SIG-M5 (cell line): ENCODE results near the gene ACVR2A.
A peak's percentile ranks its signal among the peaks of the same experiment; 100 is the strongest.

Source experiments
- DNase-seq: peaks from one replicate; lab custom pipeline; 2025; lab: John Stamatoyannopoulos, UW

ACVR2A gene

GRCh38 chr2:147855316-147855715 is 10.5 kb downstream of the ACVR2A start:
- no peak for DNase-seq

GRCh38 chr2:147855977-147856376 is 11.1 kb downstream of the ACVR2A start:
- DNase-seq: no peak

- no peak for DNase-seq
Observed at GRCh38 chr2:147860009-147860408, 15.2 kb downstream of the ACVR2A start.

- no peak for DNase-seq
Observed at GRCh38 chr2:147862859-147863516, 18.2 kb downstream of the ACVR2A start.

GRCh38 chr2:147863835-147864234 is 19.0 kb downstream of the ACVR2A start:
- DNase-seq: no peak

GRCh38 chr2:147865560-147865959 is 20.7 kb downstream of the ACVR2A start:
- DNase-seq: no peak

- DNase-seq: no peak
Observed at GRCh38 chr2:147867050-147867449, 22.2 kb downstream of the ACVR2A start.

GRCh38 chr2:147869934-147870333 is 25.1 kb downstream of the ACVR2A start:
- no peak for DNase-seq

GRCh38 chr2:147872967-147873366 is 28.1 kb downstream of the ACVR2A start:
- DNase-seq: no peak

GRCh38 chr2:147873859-147874483 is 29.1 kb downstream of the ACVR2A start:
- no peak for DNase-seq

GRCh38 chr2:147879846-147880245 is 35.0 kb downstream of the ACVR2A start:
- no peak for DNase-seq

GRCh38 chr2:147882631-147883030 is 37.8 kb downstream of the ACVR2A start:
- no peak for DNase-seq

GRCh38 chr2:147884830-147885229 is 40.0 kb downstream of the ACVR2A start:
- no peak for DNase-seq

- DNase-seq: no peak
Observed at GRCh38 chr2:147886136-147886535, 41.3 kb downstream of the ACVR2A start.

- no peak for DNase-seq
Observed at GRCh38 chr2:147888680-147889079, 43.9 kb downstream of the ACVR2A start.

- no peak for DNase-seq
Observed at GRCh38 chr2:147904051-147904450, 59.2 kb downstream of the ACVR2A start.

- no peak for DNase-seq
Observed at GRCh38 chr2:147909178-147909577, 64.3 kb downstream of the ACVR2A start.

- peak; percentile 13 for DNase-seq
Observed at GRCh38 chr2:147910990-147911473, 66.2 kb downstream of the ACVR2A start.

- DNase-seq: no peak
Observed at GRCh38 chr2:147913701-147914480, 69.1 kb downstream of the ACVR2A start.

GRCh38 chr2:147916067-147916466 is 71.2 kb downstream of the ACVR2A start:
- DNase-seq: no peak

GRCh38 chr2:147916723-147917122 is 71.9 kb downstream of the ACVR2A start:
- DNase-seq: no peak

- no peak for DNase-seq
Observed at GRCh38 chr2:147917161-147917560, 72.3 kb downstream of the ACVR2A start.

GRCh38 chr2:147923846-147924245 is 79.0 kb downstream of the ACVR2A start:
- no peak for DNase-seq
